ENCODE measurements around the gene PPCS. TPM values are rescaled to one million over a fixed set of nuclear protein-coding genes. Genes with fewer than 3 reads are reported as not detected.
A peak's percentile ranks its signal among the peaks of the same experiment; 100 is the strongest.

The PPCS gene
- total and polyA plus RNA-seq, 2 of the 8 experiments (the other 6 are each of a cell fraction or from before 2014, with no cell fraction given), result 24.5 to 35.3 TPM

GRCh38 chr1:42456010-42456753 is at the start of gene PPCS, which contains the start of gene ZMYND12 (continued):
- no peak for TF ChIP-seq EZH2 (IDR thresholded peaks at IDR 0.05; ENCODE audit: low read depth, low read length, severe bottlenecking)
- no peak for TF ChIP-seq RXRA (IDR thresholded peaks at IDR 0.05; ENCODE audit: insufficient read depth, low read depth, low read length)
- no peak for TF ChIP-seq SUZ12 (IDR thresholded peaks at IDR 0.05; ENCODE audit: low read length)
- peak; percentile 76 for TF ChIP-seq ASH2L (IDR thresholded peaks at IDR 0.05; ENCODE audit: low read length)
- TF ChIP-seq MAFK (IDR thresholded peaks at IDR 0.05; ENCODE audit: low read depth, low read length), result no peak
- no peak for TF ChIP-seq BCL11A (IDR thresholded peaks at IDR 0.05; ENCODE audit: low read depth in 2 of 2, low read length in 2 of 2)
- peak; percentile 73; the same call in 1 of the 2 replicates for TF ChIP-seq ATF3 (IDR thresholded peaks at IDR 0.05; ENCODE audit: insufficient read depth, low read depth, low read length)
- no peak for TF ChIP-seq JUN (IDR thresholded peaks at IDR 0.05; ENCODE audit: low read depth, low read length)
- TF ChIP-seq JUND (IDR thresholded peaks at IDR 0.05; ENCODE audit: low read length), result no peak
- peak; percentile 38; the same call in 1 of the 2 replicates for TF ChIP-seq RBBP5 (IDR thresholded peaks at IDR 0.05; ENCODE audit: borderline replicate concordance, low read depth, low read length)
- TF ChIP-seq TAF1 (IDR thresholded peaks at IDR 0.05; ENCODE audit: low read depth, low read length), result peak; percentile 75
- TF ChIP-seq E2F6 (IDR thresholded peaks at IDR 0.05), result no peak
- no peak for TF ChIP-seq NANOG (IDR thresholded peaks at IDR 0.05; ENCODE audit: insufficient read depth, low read depth, low read length, poor library complexity, severe bottlenecking)
- no peak for TF ChIP-seq CTBP2 (IDR thresholded peaks at IDR 0.05; ENCODE audit: borderline replicate concordance, insufficient read depth, insufficient read length, low read length)
- TF ChIP-seq RAD21 (IDR thresholded peaks at IDR 0.05 in 1 of 2, conservative IDR thresholded peaks at IDR 0.05 in 1 of 2; ENCODE audit: low read depth in 2 of 2, low read length in 2 of 2), result no peak
- TF ChIP-seq TCF12 (IDR thresholded peaks at IDR 0.05; ENCODE audit: low read depth, low read length), result no peak
- TF ChIP-seq RFX5 (IDR thresholded peaks at IDR 0.05; ENCODE audit: borderline replicate concordance, low read depth, low read length), result no peak
- TF ChIP-seq RNF2 (IDR thresholded peaks at IDR 0.05; ENCODE audit: borderline replicate concordance, low read depth, low read length, missing control alignments, poor library complexity, severe bottlenecking), result no peak
- peak; percentile 94 for TF ChIP-seq USF2 (IDR thresholded peaks at IDR 0.05; ENCODE audit: low read length)
- TF ChIP-seq MAX (IDR thresholded peaks at IDR 0.05), result peak; percentile 69
